Bronchial epithelial cell (primary cell): ENCODE measurements around the gene BABAM2. TPM values are rescaled to one million over a fixed set of nuclear protein-coding genes. Genes with fewer than 3 reads are reported as not detected.

Source experiments
- DNase-seq: peaks from one replicate; pipeline ENCODE4 v3.0.0-alpha.2; 2010; ENCODE audit warnings: low read depth
- FAIRE-seq: peaks from 2 replicates; lab custom pipeline; 2011; peaks lifted over from hg19 to GRCh38; lab: Jason Lieb, UNC
- H3K27me3 ChIP-seq: 2 replicates; pipeline ENCODE4 v1.5.1; 2011; ENCODE audit warnings: low read length; ENCODE audit not compliant: control insufficient read depth, insufficient read depth
- H3K36me3 ChIP-seq: 2 replicates; pipeline ENCODE4 v1.5.1; 2011; ENCODE audit warnings: low read length; ENCODE audit not compliant: control insufficient read depth, insufficient read depth
- H3K4me3 ChIP-seq: 2 replicates; pipeline ENCODE4 v1.5.1; 2011; ENCODE audit warnings: mild to moderate bottlenecking, low read depth, low read length, control low read depth
- total RNA-seq: library from RNA; depleted of rRNA; stranded (reverse); fragments of >200 nt; gene quantifications from 2 replicates; pipeline ENCODE4 v1.2.1, GENCODE V29; 2014
- TF ChIP-seq, protein P1 (sequence below): IDR thresholded peaks from 2 replicates; pipeline ENCODE4 v1.5.1; 2011; ENCODE audit warnings: mild to moderate bottlenecking, moderate library complexity, low read length, control low read depth, inconsistent platforms; ENCODE audit not compliant: insufficient read depth, severe bottlenecking

BABAM2 gene
- total RNA-seq, 1 donor from 2014 or later = 8.4 TPM

- DNase-seq (no peak), FAIRE-seq (no peak)
- Histone ChIP-seq H3K4me3 (no peak overlapping the region), H3K27me3 (no peaks in the 10 kb centered on the region), H3K36me3 (no peaks in the 10 kb centered on the region)
- TF ChIP-seq, protein P1, sequence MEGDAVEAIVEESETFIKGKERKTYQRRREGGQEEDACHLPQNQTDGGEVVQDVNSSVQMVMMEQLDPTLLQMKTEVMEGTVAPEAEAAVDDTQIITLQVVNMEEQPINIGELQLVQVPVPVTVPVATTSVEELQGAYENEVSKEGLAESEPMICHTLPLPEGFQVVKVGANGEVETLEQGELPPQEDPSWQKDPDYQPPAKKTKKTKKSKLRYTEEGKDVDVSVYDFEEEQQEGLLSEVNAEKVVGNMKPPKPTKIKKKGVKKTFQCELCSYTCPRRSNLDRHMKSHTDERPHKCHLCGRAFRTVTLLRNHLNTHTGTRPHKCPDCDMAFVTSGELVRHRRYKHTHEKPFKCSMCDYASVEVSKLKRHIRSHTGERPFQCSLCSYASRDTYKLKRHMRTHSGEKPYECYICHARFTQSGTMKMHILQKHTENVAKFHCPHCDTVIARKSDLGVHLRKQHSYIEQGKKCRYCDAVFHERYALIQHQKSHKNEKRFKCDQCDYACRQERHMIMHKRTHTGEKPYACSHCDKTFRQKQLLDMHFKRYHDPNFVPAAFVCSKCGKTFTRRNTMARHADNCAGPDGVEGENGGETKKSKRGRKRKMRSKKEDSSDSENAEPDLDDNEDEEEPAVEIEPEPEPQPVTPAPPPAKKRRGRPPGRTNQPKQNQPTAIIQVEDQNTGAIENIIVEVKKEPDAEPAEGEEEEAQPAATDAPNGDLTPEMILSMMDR = no peak
Measured at GRCh38 chr2:27942612-27943547, 52.4 kb downstream of the BABAM2 start.

DNA sequence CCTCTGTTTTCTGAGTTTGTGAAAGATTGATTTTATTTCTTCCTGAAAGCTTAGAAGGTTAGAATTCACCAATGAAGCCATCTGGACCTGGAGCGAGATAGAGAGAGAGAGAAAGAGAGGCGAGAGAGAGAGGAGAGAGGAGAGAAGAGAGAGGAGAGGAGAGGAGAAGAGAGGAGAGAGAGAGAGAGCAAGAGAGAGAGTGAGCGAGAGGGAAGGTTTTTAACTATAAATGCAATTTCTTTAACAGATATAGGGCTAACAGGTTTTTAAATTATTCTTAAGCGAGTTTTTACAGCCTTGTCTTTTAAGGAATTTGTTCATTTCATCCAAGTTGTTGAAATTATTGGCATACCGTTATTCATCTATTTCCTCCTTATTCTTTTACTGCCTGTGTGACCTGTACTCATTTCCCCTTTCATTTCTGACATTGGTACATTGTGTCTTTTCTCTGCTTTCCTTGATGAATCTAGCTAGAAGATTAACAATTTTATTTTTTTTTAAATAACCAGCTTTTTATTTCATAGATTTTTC is 56.1 kb downstream of the BABAM2 start:
- DNase-seq (no peak), FAIRE-seq (no peak)
- Histone ChIP-seq H3K27me3 (no peaks in the 10 kb centered on the region), H3K36me3 (no peaks in the 10 kb centered on the region), H3K4me3 (no peak overlapping the region)
- TF ChIP-seq, protein P1 = no peak

DNA sequence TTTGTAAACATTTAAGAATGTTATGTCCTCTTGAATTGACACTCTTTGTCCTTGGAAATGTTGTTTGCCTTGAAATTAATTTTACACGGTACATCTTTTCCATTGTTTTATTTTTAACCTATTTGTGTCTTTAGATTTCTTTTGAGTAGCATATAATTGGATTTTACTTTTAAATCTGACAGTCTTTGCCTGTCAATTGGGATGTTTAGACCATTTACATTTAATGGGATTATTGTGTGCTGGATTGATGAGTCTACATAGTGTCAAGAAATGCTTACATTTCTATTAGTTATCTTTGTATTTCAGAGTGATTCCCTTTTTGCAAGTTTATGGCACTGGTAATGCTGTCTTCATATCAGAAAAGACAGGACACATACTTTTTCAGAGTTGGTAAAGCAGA is 61.5 kb downstream of the BABAM2 start:
- Histone ChIP-seq H3K27me3 (no peaks in the 10 kb centered on the region), H3K36me3 (no peaks in the 10 kb centered on the region), H3K4me3 (no peak overlapping the region)
- FAIRE-seq = no peak
- TF ChIP-seq, protein P1 = no peak
- no peak for DNase-seq

DNA sequence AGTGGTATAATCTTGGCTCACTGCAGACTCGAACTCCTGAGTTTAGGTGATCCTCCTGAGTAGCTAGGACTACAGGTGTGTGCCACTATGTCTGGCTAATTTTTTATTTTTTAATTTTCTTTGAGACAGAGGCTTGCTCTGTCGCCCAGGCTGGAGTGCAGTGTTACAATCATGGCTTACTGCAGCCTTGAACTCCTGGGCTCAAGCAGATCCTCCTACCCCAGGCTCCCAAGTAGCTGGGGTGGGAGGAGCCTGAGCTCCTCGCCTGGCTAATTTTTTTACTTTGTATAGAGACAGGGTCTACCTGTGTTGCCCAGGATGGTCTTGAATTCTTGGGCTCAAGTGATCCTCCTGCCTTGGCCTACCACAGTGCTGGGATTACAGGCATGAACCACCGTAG is 62.5 kb downstream of the BABAM2 start:
- Histone ChIP-seq H3K4me3 (no peak overlapping the region), H3K36me3 (no peaks in the 10 kb centered on the region), H3K27me3 (no peaks in the 10 kb centered on the region)
- TF ChIP-seq, protein P1 = no peak
- no peak for FAIRE-seq
- no peak for DNase-seq

DNA sequence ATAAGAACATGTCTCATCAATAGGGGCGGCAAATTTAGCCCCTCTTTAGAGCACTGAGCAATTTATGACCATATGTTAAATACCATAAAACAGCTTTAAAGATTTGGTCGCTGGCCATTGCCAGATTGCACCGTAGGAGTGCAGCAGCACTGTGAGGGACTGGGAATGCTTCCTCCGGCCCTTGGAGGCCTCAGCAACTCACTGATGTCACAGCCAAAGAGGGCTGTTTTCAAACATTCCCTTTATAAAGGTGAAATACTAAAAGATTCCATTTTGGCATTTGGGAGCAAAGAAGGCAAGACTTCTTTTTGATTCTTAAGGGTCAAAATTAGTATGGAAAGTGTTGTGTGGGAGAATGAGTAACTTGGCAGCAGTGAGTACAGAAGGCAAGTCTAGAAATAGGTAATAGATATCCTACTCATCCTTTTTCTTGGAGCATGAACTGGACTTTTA is 63.7 kb downstream of the BABAM2 start:
- Histone ChIP-seq H3K36me3 (no peaks in the 10 kb centered on the region), H3K27me3 (no peaks in the 10 kb centered on the region), H3K4me3 (no peak overlapping the region)
- DNase-seq (no peak), FAIRE-seq (no peak)
- TF ChIP-seq, protein P1 = no peak
